Inferior parietal cortex (tissue), 1 donor: Measurements from ENCODE around the gene ASB13.

ENCODE experiments used
- DNase-seq: peaks from one replicate; pipeline ENCODE4 v3.0.0-alpha.2; 2016; ENCODE audit errors: extremely low spot score

ASB13 gene

DNA sequence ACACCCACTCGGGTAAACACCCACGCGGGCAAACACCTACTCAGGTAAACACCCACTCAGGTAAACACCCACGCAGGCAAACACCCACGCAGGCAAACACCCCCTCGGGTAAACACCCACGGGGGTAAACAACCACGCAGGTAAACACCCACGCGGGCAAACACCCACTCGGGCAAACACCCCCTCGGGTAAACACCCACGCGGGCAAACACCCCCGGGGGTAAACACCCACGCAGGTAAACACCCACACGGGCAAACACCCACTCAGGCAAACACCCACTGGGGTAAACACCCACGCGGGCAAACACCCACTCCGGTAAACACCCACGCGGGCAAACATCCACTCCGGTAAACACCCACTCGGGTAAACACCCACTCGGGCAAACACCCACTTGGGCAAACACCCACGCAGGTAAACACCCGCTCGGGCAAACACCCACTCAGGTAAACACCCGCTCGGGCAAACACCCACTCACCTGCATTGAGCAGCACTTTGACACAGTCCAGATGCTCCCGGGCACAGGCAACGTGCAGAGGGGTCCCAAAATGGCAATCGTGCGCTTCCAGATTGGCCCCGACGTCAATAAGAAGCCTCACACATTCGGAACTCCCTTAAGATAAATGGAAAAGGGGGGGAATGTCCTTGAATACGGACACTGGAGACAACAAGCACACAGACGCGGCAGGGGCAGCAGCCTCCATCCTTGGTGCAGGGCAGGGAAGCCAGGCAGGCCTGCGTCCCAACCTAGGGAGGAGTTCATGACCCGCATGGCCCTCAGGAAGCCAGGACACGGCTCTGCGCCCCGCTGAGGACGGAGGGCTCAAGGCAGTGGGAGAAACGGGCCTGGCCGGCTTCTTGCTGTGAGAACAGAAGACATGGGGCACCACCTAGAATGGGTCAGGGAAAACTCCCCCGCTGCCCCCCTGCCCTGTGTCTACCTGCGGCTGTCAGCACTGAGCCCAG, 17.6 kb downstream of the ASB13 start:
- DNase-seq: no peak

DNA sequence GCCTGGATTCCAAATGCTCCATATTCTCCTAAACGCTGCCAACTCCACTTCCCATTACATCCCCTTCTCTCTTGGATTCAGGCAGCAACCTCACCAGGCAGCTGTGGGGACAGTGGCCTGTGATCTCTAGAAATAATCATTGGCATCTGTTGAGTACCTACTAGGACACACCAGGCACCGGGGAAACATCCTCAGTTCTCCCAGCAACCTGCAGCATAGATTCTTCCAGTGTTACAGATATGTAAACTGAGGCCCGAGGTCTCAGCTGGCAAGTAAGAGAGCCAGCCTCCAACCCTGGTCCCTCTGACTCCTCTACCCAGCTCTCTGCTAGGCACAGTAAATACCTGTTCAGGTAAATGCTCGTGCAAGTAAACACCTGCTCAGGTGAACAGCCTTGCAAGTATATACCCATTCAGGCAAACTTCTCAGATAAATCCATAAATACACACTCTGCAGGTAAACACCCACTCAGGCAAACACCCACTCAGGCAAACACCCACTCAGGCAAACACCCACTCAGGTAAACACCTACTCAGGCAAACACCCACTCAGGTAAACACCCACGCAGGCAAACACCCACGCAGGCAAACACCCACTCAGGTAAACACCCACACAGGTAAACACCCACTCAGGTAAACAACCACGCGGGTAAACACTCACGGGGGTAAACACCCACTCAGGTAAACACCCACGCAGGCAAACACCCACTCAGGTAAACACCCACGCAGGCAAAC, 18.7 kb downstream of the ASB13 start:
- no peak for DNase-seq

DNA sequence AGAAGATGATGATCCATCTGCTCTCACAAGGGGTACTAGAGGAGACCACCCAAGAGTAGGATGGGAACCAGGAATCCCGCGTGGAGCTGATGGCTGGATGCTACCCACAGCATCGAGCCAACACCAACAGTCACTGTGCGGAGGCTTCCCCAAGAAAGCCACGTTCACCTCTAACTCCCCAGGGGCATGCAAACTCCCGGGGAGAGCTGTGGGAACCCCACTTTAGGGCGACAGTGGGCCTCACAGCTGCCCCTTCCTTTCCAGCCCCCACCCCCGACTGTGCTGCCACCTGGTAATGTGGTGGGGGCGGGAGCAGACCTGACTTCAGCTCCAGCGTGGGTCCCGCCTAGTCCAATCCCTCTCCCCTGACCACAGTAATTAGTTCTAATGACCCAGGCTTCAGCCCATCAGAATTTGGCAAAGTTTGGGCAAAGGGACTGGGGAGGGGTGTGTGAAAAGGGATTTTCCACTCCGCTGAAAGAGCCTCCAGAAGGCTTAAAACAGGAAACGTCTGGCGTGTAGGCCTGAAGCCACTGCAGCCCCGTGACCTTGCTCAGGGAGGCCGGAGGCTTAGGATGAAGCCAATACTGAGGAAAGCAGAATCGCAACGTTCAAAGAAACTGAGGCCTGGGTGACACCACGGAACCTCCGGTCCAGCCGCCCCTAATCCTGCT, 20.3 kb downstream of the ASB13 start:
- DNase-seq: no peak

DNA sequence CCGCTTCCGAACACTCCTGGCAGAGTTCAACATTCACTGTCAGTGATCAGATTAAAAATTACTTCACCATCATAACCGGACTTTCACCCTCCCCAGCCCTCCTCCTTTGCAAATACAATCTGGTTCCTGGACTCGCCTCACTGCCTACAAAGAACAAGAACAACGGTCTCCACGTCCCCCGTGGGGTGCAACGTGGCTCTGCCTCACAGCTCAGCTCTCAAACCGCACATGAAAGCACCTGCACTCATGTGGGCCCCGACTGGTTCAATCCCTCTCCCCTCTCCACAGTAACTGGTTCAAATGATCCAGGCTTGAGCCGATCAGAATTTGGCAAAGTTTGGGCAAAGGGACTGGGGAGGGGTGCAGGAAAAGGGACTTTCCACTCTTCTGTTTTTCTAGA, 21.0 kb downstream of the ASB13 start:
- no peak for DNase-seq

DNA sequence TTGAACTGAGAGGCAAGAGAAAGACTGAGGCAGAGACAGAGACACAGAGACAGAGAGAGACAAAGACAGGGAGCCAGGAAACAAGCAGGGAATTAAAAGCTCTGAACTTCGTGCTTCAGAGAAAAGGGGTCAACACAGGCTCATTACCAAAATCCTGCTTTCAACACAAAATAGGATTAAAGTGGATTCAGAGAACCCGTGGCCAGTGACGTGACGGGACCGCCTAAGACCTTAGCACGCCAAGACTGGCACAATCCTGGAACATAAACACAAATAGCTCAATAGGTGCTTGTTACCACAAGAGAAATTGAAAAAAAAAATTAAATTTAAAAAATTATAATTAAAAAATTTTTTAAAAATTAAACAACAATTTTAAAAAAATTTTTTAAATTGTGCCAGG, 21.5 kb downstream of the ASB13 start:
- no peak for DNase-seq

DNA sequence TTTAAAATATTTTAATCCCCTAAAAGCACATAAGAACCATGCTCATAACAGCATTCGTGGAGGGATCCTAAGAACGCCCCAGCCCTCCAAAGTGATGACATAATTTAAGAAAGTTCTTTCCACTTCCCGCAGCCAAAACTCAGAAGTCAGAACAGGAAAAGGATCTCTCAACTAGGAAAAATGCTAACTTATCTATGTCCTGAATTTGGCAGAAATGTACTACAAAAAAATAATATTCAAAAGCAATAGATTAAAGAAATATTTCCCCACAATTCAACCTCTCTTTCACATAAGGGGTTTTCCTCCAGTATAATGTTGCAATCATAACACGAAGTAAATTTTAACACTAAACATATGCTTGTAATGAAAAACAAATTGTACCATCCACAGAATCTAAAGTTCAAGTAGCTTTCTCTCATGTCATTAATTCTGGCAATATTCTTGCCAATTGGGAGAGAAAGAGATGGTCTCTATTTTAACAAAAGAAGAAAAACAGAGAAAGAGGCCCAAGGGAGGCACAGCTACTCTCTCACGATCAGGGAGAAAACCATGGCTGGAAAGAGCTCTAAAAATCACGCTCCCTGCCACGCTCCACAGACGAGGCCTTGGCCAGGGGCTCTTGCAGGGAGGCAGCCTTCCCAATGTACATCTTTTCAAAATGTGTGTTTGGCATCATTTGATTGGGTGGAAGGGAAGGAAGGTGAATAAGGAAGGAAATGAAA, 22.9 kb downstream of the ASB13 start:
- DNase-seq: no peak

DNA sequence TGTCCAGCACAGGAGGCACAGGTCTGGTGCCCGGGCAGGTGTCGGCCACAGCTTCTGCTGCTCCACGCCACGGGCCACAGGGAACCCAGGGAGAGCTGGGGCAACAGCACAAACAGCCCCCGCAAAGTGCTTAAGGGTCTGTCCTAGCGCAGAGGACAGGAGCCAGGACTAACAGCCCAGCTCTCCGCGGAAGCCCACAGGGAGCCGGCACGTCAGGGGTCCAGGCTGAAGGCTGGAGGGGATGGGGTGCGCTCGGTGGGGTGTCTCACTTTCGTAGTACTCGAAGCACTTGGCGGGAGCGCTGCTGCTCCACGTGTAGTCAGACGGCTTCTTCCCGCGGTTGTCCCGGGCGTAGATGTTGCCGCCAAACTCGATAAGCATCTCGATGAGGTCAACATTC, 24.9 kb downstream of the ASB13 start:
- no peak for DNase-seq

DNA sequence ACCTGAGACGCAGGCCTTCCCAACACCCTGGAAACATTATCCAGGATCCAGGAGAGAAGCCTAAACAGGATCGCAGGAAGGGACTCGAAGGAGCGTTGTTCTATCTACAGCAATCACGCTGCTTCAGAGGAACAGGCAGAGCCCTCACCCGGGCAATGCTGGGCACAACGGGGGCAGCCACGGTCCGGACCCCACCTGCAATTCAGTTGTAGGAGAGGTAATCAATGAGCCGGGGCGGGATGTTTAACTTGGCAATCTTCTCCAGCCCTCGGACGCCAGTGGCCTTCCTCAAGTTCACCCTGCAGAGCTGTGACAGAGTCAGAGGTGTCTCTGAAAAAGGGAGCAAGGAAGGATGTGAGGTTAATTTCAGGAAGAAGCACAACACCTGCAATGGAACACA, 25.9 kb downstream of the ASB13 start:
- no peak for DNase-seq

DNA sequence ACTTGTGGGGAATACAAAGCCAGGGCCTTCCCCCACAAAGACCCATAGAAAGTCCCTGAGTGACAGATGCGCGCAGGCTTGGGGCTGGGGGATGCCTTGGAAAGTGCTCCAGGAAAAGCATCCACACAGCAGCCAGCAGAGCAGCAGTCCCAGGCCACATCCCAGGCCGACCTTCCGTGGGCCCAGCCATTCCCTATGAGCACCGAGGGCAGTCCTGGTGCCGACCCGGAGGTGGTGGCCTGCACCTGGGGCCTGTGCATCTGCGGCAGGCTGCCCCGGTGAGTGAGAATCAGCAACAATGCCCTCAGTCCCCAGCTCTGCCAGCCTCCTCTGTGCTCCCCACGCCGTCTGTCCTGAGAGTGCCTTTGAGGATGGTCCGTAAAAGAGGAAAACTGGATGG, 26.4 kb downstream of the ASB13 start:
- no peak for DNase-seq

DNA sequence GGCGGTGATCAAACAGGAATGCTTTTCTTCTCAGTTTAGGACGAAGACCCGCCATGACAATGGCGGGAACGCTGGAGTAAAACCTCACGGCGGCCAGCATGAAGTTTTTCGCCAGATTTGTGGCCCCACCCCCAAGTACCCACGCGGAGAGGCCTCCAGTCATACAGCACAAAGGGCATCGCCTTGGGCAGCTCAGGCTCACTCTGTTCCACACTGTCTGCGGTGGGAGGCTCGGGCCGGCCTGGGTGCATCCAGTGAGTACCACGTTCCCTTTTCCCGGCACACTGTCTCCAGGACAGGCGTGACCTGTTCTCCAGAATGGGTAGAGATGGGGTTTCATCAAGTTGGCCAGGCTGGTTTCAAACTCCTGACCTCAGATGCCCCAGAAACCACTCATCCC, 27.3 kb downstream of the ASB13 start:
- no peak for DNase-seq

DNA sequence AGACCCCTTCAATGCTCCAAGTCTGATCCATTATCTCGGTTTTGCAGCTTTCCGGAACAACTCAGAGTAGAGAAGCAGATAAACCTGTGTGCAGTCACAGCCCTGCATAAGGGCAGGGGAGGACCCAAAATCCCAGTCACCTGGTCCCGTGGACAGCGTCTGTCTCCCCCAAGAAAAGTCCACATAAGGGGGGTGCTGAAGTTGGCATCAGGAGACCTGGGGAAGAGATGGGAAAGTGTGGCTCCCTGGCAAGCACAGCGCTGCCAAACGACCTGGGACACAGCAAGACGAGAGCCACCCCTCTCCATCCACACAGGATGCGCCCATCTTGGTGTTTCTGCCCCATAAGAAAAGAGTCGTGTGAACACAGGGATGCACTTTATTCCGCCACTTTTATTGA, 27.9 kb downstream of the ASB13 start:
- DNase-seq: no peak

DNA sequence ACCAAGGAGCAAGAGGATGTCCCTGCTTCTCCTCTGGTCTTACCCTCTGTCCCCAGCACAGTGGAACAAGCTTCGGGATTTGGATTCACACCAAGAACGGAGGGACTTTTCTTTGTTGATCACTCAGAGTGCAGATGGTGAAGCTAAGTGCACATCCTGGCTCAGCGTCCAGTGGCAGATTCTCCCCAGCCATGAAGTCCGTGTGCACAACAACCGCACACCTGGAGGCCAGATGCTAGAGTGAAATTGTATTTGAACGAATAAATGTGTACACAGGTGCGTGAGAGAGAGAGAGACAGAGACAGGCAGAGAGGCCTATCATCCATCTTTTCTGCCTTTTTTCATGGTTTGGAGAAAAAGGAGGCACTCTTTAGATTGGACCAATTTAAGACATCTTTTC, 31.5 kb downstream of the ASB13 start:
- no peak for DNase-seq

DNA sequence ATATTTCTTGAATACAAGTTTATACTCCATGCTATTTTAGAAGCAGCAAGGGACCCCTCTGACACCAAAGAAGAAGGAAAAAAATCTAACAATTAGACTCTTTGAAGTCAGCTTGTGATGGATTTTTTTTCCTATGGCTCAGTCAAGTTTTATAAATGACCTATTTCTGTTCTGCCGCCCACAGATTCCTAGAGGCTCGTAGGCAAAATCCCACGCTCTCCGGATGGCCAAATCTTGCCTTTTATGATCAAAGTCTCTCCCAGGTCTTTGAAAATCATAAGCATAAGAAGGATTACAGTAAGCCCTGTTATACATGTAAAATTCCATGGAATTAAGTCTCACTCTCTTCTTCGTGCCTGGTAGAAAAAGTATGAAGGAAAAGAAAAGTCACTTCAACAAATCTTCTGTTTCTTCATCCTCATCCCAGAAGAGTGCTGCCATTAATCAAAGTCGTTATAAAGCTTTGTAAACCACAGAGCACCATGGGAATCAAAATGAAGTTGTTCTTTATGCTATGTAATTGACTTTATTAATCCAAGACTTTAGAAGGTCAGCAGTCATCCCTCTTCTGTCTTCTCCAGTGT, 33.1 kb downstream of the ASB13 start:
- no peak for DNase-seq

DNA sequence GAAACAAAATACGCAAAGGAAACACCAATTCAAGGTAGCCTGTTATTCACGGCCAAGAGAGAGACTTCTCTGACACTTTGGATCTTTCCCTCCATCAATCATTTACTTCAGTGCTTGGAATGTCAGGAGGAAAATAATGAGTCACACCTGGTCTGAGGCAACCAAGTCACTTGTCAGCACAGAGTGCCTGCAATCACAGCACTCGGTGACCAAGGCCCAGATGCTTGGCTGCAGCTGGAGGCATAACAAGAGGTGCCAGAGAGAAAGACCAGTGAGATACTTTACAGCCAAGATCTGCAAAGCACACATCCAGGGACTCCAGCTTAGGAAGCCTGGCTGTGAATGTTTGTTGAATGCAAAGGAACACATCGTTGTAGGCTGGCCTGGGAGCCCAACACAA, 33.9 kb downstream of the ASB13 start:
- DNase-seq: no peak

DNA sequence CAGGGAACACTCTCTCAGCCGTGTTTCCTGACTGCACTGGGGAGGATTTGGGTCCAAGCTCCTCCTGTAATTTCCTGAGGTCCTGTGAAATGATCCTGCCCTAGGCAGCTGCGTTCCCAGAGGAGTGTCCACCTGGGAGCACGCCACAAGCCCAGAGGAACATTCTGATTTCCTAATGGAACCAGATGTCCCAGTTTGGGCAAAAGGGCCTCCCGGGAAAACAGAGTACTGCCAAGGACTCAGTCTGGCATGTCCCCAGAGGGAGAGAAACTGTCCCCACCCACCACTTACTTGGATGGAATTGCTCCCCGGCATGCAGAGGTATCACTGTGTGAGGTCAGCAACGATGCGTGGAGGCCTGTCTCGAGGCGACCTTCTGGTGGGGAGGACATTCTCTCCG, 34.5 kb downstream of the ASB13 start:
- no peak for DNase-seq

DNA sequence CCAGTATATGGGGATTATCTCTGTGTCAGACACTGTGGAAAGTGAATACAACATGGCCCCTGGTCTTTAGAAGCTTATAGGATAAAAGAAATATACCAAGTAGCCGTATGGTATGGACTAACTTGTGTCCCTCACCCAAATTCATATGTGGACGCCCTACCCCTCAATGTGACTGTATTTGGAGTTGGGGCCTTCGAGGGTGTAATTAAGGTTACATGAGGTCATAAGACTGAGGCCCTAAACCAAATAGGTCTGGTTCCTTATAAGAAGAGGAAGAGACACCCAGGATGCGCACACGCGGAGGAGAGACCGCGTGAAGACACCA, 36.3 kb downstream of the ASB13 start:
- DNase-seq: no peak

DNA sequence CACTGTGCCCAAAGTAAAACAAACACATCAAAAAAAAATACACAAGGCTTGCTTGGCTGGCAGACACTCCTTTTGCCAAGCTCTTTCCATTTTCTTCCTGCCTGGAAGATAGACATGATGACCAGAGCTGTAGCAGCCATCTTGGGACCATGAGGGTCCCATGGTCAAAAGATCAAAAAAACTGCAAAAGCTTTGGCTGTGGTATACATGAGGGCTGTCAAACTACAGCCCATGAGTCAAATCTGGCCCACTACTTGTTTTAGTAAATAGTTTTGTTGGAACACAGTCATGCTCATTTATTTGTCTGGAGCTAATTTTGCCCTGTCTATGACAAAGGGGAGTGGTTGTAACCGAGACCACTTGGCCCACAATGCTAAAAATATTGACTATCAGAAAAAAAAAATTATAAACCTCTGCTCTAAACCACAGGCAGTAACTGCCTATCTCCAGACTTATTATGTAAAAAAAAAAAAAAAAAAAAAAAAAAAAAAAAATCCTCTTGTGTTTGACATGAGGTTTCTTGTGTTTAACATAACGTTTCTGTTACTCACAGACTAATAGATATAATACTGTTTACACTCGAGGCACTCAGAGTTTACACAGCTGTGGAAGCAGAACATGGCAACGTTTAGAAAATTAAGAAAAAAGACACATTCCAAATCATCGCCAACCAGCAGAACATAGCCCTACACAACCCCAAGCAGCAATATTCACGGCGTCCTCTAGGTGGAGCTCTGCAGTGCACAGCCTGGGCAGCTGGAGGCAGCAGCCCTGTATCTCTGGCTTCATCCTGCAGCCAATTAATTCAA, 36.9 kb downstream of the ASB13 start:
- DNase-seq: peak; percentile 81

DNA sequence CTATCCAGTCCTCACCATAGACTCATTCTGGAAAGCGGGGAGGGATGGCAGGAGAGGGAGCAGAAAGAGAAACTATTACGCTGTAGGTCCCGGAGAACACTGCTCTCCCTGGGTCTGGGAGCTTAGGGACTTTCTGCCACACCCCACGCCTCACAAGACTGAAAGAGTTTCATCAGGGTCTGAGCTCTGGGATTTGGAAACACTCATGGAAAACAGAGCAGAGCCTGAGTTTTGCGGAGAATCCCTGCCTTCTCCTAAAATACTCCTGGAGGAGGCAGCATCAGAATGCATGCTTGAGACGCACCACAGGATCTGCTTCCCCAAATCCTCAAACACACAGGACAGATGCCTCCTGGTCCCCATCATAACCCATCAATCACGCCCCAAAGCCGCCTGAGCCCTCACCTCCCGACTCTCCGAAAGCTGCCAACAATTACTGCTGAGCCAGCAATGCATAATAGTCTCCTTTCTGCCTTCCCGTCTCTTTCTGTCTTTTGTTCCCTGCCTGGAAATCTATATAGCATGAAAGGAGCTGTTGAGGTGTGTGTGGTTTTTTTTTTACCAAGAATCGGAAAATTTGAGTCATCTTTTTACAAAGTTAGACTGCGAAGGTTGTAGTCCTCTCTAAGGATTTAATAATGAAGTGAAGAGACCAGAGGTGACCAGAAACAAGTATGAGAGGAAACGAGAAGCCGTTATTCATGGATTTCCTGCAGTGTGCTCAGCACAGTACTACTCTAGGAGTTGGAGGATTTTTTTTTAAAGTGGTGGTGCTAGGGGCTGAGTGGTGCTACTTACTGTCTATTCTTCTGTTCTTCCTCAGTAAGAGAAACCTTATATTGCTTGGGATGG, 37.7 kb downstream of the ASB13 start:
- DNase-seq: no peak

DNA sequence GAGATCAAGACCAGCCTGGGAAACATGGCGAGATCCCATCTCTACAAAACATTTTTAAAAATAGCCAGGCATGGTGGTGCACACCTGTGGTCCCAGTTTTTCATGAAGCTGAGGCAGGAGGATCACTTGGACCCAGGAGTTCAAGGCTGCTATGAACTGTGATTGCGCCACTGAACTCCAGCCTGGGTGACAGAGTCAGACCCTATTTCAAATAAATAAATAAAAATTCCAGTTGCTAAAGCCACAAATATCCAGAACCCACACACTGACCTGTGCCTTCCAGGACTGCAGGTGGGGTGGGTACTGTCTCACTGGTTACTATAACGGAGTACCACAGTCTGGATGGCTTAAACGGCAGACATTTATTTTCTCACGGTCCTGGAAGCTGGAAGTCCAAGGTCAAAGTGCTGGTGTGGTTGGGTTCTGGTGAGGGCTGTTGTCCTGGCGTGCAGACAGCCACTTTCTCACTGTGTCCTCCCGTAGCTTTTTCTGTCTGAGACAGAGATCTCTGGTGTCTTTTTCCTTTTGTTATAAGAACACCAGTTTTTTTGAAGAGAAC, 38.8 kb downstream of the ASB13 start:
- no peak for DNase-seq
